Endodermal cell (in vitro differentiated cells): ENCODE data around the gene TBC1D23. TPM values are rescaled to one million over a fixed set of nuclear protein-coding genes. Genes with fewer than 3 reads are reported as not detected.

Source experiments
- DNase-seq: peaks from one replicate; pipeline ENCODE4 v3.0.0-alpha.2; 2017
- H3K27ac ChIP-seq: 2 replicates; pipeline ENCODE4 v1.5.1; 2013; ENCODE audit warnings: mild to moderate bottlenecking, low read depth, low read length, moderate library complexity
- H3K27me3 ChIP-seq: 2 replicates; pipeline ENCODE4 v1.6.1; 2013; ENCODE audit warnings: mild to moderate bottlenecking, low read length, moderate library complexity; ENCODE audit not compliant: insufficient read depth, control insufficient read depth, poor library complexity, severe bottlenecking
- H3K36me3 ChIP-seq: 2 replicates; pipeline ENCODE4 v1.7.0; 2013; ENCODE audit warnings: mild to moderate bottlenecking, low read length, moderate library complexity; ENCODE audit not compliant: control insufficient read depth, insufficient read depth
- H3K4me1 ChIP-seq: one replicate; pipeline ENCODE4 v1.7.0; 2013; ENCODE audit warnings: low read length; ENCODE audit not compliant: control insufficient read depth, insufficient read depth
- H3K4me3 ChIP-seq: 2 replicates; pipeline ENCODE4 v1.5.1; 2013; ENCODE audit warnings: mild to moderate bottlenecking, low read length, moderate library complexity
- H3K9ac ChIP-seq: 2 replicates; pipeline ENCODE4 v1.6.1; 2013; ENCODE audit warnings: mild to moderate bottlenecking, low read length, moderate library complexity; ENCODE audit not compliant: poor library complexity, severe bottlenecking; ENCODE audit errors: extremely low read depth
- H3K9me3 ChIP-seq: 2 replicates; pipeline ENCODE4 v1.6.1; 2013; ENCODE audit warnings: mild to moderate bottlenecking, low read length, moderate library complexity; ENCODE audit not compliant: control insufficient read depth
- H3K27ac Mint-ChIP-seq: 2 replicates; pipeline ENCODE4 v1.8.0; 2020; ENCODE audit warnings: mixed read lengths
- H3K27me3 Mint-ChIP-seq: 2 replicates; pipeline ENCODE4 v1.8.0; 2021; ENCODE audit warnings: mild to moderate bottlenecking, mixed read lengths; ENCODE audit not compliant: insufficient read depth
- H3K36me3 Mint-ChIP-seq: 2 replicates; pipeline ENCODE4 v1.8.0; 2020; ENCODE audit warnings: low read depth, mixed read lengths
- H3K4me1 Mint-ChIP-seq: 2 replicates; pipeline ENCODE4 v1.8.0; 2020; ENCODE audit warnings: mixed read lengths
- H3K4me3 Mint-ChIP-seq: 2 replicates; pipeline ENCODE4 v1.8.0; 2020; ENCODE audit warnings: mild to moderate bottlenecking, moderate library complexity, mixed read lengths
- H3K9me3 Mint-ChIP-seq: 2 replicates; pipeline ENCODE4 v1.8.0; 2020; ENCODE audit warnings: mild to moderate bottlenecking, mixed read lengths
- WGBS, 2 experiments: methylation state at CpG; one replicate each; pipeline versions ENCODE4 v1.1.5 to v1.1.7; 2013; ENCODE audit warnings: missing lambda C conversion rate in 2 of 2, mixed read lengths in 1 of 2; ENCODE audit not compliant: insufficient coverage in 1 of 2, insufficient read length in 1 of 2; 5-methylcytosine and 5-hydroxymethylcytosine counted together
- total RNA-seq, 2 donors: library from RNA; stranded (reverse); fragmentation: NEBNext Ultra II Directional in 1 of 2; extraction: Animal tissue kit (Norgen Biotek cat#: 25700) in 1 of 2; gene quantifications; 2 replicates in 1 of 2; 3 replicates in 1 of 2; pipeline ENCODE4 v1.2.1, GENCODE V29; 2021
- TF ChIP-seq, protein P1 (sequence below): fragments of 200-600 bp; sonication (generic); conservative IDR thresholded peaks from 2 replicates; pipeline ENCODE4 v1.5.0; 2021; ENCODE audit warnings: antibody characterized with exemption, mild to moderate bottlenecking

TBC1D23 gene
- total RNA-seq, 2 donors from 2014 or later = 30.9 to 32.0 TPM

DNA sequence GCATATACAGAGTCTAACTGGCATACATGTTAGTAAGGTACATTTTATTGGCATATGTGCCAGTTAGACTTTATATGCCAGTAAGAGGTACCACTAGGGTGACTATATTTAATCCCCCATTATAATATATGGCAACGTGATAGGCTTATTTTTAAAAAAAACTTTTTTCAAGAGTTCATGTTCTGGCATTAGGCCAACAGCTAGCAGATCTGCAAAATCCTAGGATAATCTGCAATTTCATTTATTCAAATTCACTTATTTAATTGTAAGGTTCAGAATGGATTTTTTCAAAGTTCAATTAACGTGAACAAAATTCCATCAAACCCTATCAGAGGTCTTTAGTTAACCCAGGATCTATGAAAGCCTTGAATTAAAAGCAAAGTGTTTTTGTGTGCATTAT is 105.6 kb downstream of the TBC1D23 start:
- H3K4me3 Mint-ChIP-seq = no peak overlapping the region
- Histone ChIP-seq H3K27me3 (no peaks in the 10 kb centered on the region), H3K4me1 (no peaks in the 10 kb centered on the region), H3K9me3 (peaks cover 15% of the 10 kb centered on the region), H3K27ac (no peak overlapping the region), H3K4me3 (no peak overlapping the region), H3K9ac (no peak overlapping the region), H3K36me3 (peaks cover 98% of the 10 kb centered on the region)
- WGBS, 2 experiments = 95% methylated on average over 2 of the region's 2 CpGs; no CpG with 5 or more reads in 1 of the 2 experiments
- H3K4me1 Mint-ChIP-seq = no peaks in the 10 kb centered on the region
- H3K9me3 Mint-ChIP-seq = peaks cover 6% of the 10 kb centered on the region
- H3K27me3 Mint-ChIP-seq = no peaks in the 10 kb centered on the region
- no peak overlapping the region for H3K27ac Mint-ChIP-seq
- DNase-seq = no peak
- TF ChIP-seq, protein P1, sequence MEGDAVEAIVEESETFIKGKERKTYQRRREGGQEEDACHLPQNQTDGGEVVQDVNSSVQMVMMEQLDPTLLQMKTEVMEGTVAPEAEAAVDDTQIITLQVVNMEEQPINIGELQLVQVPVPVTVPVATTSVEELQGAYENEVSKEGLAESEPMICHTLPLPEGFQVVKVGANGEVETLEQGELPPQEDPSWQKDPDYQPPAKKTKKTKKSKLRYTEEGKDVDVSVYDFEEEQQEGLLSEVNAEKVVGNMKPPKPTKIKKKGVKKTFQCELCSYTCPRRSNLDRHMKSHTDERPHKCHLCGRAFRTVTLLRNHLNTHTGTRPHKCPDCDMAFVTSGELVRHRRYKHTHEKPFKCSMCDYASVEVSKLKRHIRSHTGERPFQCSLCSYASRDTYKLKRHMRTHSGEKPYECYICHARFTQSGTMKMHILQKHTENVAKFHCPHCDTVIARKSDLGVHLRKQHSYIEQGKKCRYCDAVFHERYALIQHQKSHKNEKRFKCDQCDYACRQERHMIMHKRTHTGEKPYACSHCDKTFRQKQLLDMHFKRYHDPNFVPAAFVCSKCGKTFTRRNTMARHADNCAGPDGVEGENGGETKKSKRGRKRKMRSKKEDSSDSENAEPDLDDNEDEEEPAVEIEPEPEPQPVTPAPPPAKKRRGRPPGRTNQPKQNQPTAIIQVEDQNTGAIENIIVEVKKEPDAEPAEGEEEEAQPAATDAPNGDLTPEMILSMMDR = no peak
- H3K36me3 Mint-ChIP-seq = peaks cover 72% of the 10 kb centered on the region

DNA sequence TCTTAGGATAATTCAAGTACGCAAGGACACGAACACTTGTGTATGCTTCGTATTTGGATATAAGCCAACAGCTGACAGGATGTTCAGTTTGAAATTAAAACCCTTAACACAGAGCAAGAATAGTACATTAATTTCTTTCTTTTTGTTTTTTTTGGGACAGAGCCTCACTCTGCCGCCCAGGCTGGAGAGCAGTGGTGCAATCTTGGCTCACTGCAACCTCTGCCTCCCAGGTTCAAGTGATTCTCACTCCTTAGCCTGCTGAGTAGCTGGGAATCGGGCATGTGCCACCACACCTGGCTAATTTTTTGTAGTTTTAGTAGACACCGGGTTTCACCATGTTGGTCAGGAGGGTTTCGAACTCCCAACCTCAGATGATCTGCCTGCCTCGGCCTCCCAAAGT is 107.6 kb downstream of the TBC1D23 start:
- H3K36me3 Mint-ChIP-seq = peaks cover 70% of the 10 kb centered on the region
- Histone ChIP-seq H3K27me3 (no peaks in the 10 kb centered on the region), H3K36me3 (peaks cover 97% of the 10 kb centered on the region), H3K4me1 (no peaks in the 10 kb centered on the region), H3K4me3 (no peak overlapping the region), H3K9ac (no peak overlapping the region), H3K27ac (no peak overlapping the region), H3K9me3 (no peaks in the 10 kb centered on the region)
- no peak overlapping the region for H3K27ac Mint-ChIP-seq
- TF ChIP-seq, protein P1 = no peak
- H3K27me3 Mint-ChIP-seq = no peaks in the 10 kb centered on the region
- WGBS, 2 experiments = 96 to 100% methylated on average over 5 to 8 of the region's 8 CpGs
- no peaks in the 10 kb centered on the region for H3K4me1 Mint-ChIP-seq
- H3K4me3 Mint-ChIP-seq = no peak overlapping the region
- no peak for DNase-seq
- H3K9me3 Mint-ChIP-seq = no peaks in the 10 kb centered on the region

DNA sequence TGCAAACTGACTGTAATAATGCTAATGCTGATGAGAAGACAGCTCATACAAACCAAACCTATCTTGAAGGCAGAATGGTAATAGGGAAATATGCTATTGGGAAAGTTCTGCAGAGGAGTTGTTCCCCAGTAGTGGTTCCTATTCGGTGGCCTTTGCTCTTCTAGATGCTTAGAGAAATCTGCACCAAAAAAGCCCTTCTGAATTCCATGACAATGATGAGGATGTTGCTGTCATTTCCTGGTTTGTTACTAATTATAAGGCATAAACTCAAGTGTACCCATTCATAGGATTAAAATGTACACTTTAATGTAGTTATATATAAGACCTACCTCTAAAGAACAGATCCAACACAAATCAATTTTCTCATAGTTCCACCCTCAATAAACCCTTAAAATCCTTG is 110.0 kb downstream of the TBC1D23 start:
- H3K4me1 Mint-ChIP-seq = no peaks in the 10 kb centered on the region
- H3K27me3 ChIP-seq = no peaks in the 10 kb centered on the region
- no peak for DNase-seq
- H3K9me3 ChIP-seq = no peaks in the 10 kb centered on the region
- no peaks in the 10 kb centered on the region for H3K9me3 Mint-ChIP-seq
- no peaks in the 10 kb centered on the region for H3K4me1 ChIP-seq
- H3K4me3 ChIP-seq = no peak overlapping the region
- H3K36me3 Mint-ChIP-seq = peaks cover 55% of the 10 kb centered on the region
- WGBS, 2 experiments = 71 to 88% methylated on average over 1 of the region's 1 CpG
- peaks cover 91% of the 10 kb centered on the region for H3K36me3 ChIP-seq
- TF ChIP-seq, protein P1 = no peak
- H3K27ac Mint-ChIP-seq = no peak overlapping the region
- no peaks in the 10 kb centered on the region for H3K27me3 Mint-ChIP-seq
- no peak overlapping the region for H3K9ac ChIP-seq
- H3K4me3 Mint-ChIP-seq = no peak overlapping the region
- no peak overlapping the region for H3K27ac ChIP-seq
